Activated effector memory CD4-positive, alpha-beta T cell treated with anti-CD3 and anti-CD28 coated beads, Interleukin-2, amount 50 U/mL, for 16 hours (primary cell): ENCODE measurements around the gene ARL6IP1.
"Not testable (repeated sequence)": the region's sequence is repeated elsewhere in the genome, so short reads cannot be mapped to it uniquely, and the experiment has no call there.

ENCODE experiments used
- DNase-seq: peaks from one replicate; pipeline ENCODE4 v3.0.0-alpha.2; 2020

Gene ARL6IP1

DNA sequence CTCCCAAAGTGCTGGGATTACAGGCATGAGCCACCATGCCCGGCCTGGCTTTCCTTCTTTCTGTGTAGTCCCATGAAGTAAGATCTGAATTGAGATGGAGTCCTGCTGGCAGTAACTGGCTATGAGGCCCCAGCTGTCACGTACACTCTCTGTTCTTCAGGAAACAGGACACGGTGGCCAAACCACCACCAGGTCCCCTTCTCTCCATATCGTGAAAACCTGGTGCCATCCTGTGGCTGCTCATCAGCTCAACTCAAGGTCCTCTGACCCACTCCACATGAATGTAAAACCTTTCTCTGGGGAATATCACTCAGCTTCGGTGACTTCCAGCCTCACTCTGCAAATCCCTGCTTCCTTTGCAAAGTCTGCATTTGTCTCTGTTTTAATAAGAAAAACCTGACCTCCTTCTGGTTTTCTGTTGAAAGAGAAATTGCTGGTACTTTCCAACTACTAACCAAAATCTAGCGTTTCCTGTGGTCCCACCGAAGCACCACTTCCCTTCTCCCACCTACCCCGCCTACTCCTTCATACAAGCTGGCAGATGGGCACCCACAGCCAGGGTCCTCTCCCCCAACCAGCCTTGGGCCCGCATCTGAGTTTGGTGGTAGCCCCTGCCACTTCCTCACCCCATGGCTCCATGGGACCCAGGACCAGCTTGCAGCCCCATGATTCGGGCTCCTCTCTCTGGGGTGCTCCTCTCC is 43.2 kb downstream of the ARL6IP1 start:
- not testable (repeated sequence) for DNase-seq

DNA sequence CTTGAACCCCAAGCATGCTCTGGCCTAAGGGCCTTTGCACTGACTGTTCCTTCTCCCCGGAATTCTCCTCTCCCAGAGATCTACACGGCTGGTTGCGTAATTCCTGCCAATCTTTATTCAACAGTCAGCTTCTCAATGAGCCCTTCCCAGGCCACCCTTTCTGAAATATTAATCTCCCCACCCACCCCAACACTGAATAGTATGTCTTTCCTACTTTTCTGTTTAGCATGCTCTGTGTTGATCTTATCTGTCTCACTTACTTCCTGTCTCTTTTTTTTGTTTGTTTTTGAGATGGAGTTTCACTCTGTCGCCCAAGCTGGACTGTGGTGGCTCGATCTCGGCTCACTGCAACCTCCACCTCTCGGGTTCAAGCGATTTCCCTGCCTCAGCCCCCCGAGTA is 44.7 kb downstream of the ARL6IP1 start:
- DNase-seq: not testable (repeated sequence)

DNA sequence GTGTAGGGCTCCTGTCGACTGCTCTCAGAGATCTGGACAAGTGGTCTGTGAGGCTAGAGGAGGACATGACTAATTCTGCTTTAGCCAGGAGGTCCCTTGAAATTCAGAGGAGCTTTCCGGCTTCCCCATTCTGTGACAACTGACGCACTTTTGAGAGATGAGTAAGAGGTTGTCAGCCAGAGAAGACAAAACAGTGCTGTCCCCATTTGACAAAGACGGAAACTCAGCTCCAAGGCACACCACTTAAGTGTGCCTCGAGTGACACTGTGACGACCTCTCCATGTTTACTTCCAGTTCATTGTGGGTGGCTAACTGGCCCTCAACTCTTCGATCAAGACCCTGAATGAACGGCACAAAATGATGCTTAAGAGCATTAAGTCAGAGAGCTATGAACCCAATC is 58.5 kb downstream of the ARL6IP1 start:
- not testable (repeated sequence) for DNase-seq
